Dedifferentiated amniotic fluid mesenchymal stem cell (primary cell): ENCODE measurements around the gene NPHP4.
A peak's percentile ranks its signal among the peaks of the same experiment; 100 is the strongest.
"Not testable (repeated sequence)": the region's sequence is repeated elsewhere in the genome, so short reads cannot be mapped to it uniquely, and the experiment has no call there.

Experiments
- DNase-seq: peaks from one replicate; pipeline ENCODE4 v3.0.0-alpha.2; 2016; ENCODE audit errors: extremely low spot score

Gene NPHP4

DNA sequence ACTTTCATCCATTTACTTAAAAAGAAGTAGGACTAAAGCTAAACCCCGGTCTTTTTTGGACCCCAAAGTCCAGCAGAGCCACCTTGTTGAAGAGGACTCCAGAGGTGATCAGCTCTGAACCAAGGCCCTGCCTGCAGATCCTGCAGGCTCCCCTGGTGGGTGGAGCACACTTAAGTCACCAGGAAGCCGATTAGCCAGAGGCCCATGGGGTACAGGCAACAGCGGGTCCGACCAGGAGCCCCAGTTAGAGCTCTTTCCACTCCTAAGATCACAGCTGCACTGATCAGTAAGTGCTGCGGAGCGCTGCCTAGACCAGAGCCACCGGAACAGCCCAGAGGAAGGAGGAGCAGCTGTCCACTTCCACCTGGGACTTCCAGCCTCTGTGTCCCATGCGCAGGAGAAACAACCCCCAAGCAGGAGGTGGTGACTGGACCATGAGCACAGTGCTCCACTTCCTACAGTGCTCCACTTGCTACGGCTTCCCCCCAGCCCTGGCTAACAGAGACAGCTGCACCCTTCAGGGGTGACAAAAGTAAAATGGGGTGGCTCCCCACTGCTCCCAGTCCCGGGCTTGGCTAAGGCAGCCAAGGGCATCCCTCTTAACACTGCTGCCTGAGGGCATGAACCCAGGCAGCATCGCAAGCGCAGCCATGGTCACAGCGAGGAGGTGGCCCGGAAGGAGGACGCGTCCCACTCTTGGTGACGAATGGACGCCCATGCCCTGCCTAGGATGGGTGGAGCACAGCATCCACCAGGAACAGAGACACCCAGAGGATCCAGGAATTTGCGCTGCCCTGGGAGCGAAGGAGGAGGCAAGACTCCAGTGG lies 58.0 kb downstream of the NPHP4 start:
- DNase-seq = no peak

DNA sequence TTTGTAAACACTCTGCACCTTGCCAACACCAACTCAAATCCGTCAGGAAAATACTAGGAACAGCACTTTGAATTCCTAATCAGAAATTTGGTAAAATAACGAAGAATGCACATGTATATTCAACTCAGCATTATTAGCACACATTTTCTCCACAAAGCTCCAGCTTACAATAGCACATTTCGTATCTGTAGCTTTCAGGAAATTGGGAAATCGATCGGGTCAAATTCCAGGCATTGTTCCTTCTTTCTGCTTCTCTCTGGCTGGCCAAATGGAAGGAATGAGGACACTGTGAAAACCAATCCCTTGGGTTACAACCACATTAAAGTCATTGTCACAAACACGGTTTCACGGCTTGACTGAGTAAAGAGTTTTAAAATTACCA lies 58.6 kb downstream of the NPHP4 start:
- DNase-seq = no peak

DNA sequence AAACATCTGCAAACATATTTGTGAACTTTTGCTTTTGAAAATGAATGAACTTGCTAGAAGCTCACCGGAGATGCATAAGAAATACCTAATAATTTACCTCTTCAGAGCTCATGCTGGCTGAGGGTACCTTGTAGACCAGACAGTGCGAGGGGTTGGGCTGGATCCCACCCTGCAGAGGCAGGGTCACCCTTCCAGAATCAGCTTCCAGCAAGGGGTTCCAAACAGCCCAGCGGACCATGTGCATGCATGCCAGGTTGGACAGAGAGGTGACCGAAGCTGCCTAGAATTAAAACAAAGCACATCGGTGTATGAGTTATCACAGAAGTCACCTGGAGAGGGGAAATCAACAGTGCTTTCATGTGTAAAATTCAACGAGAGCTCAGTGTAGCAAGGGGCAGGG lies 59.2 kb downstream of the NPHP4 start:
- DNase-seq = no peak

DNA sequence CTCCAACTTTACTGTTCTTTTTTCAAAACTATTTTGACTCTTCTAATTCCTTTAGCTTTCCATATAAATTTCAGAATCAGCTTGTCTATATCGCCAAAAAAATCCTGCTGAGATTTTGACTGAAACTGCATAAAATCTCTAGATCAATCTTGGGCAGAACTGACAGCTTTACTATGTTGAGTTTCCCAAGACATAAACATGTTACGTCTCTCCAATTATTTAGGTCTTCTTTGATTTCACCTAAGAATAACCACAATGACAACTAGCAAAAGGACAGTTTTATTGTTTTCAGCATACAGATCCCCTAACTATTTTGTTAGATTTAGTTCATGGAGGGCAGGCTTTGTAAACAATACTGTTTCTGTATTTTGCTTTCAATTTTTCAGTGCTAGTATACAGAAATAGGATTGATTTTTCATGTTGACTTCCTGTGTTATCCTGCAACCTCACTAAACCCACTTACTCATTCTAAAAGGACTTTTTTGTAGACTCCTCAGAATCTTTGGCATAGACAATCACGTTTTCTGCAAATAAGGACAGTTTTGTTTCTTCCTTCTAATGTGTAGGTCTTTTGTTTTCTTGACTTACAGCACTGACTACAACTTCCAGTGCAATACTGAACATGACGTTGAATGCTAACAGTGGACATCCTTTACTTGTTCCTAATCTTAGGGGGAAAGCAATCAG lies 63.4 kb downstream of the NPHP4 start:
- no peak for DNase-seq

DNA sequence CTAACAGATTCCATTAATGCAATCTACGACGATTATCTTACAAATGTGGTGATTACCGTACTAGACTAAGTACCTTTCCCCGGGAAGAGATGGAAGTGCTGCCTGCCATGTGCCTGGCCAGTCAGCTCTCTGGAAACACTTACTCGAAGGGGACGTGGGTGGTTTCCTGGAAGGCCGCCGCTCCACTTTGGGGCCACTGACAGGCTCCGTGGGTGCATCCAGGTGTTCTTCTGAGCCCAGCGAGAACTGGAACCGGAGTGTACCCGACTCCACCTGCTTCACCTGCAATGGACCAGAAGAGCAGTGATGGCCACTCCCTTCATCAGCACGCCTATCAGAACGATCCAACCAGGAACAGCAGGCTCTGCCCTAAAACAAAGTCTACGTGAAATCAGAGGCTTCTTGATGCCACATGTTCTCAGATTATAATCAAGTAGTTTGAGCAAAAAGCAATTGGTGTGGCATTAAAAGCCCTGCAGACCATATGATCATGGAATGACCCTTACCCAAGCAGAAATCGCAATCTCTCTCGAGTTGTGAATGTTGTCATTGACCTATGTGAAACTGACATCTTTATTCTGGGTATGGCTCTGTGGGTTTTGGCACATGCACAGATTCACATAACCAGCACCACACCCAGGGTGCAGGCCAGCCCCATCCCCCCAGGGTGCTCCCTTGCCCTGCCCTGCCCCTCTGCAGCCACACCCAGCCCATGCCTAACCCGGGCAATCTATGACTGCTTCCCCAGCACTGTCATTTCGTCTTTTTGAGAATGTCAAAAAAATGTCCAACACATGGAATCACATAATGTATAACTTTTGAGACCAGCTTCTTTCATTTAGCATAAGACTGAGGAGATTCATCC lies 64.5 kb downstream of the NPHP4 start:
- DNase-seq = no peak

DNA sequence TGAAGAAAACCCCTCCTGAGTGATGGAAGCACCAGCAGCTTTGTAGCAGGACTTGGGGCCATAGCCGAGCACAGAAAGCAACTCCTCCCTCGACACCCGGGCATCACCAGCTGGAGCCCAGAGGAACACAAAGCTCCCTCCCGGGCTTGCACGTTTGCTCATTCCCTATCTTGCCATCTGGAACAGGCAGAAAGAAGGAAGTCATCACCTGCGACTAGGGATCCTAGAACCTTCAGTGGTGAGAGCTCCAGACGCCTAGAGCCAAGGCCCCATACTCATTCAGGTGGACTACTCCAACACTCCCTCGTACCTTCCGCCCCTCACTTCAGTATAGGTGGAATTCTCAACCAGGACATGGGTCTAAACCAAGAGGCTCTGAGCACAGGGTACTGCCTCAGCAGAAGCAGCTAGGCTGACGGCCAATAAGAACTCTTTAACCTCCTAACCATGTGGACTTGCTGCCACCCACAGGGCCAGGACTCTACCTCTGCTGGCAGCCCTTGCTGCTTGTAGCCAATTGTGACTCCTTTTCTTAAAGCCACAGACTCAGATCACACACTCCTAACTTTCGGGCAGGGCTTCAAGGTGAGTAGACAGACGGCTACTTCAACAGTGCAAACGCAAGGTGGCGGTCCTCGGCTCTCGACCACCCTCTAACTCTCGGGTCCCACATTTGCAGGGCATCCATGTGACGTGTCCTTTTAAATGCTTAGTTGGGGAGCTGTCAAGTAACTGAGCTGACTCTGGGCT lies 65.4 kb downstream of the NPHP4 start:
- DNase-seq = no peak

DNA sequence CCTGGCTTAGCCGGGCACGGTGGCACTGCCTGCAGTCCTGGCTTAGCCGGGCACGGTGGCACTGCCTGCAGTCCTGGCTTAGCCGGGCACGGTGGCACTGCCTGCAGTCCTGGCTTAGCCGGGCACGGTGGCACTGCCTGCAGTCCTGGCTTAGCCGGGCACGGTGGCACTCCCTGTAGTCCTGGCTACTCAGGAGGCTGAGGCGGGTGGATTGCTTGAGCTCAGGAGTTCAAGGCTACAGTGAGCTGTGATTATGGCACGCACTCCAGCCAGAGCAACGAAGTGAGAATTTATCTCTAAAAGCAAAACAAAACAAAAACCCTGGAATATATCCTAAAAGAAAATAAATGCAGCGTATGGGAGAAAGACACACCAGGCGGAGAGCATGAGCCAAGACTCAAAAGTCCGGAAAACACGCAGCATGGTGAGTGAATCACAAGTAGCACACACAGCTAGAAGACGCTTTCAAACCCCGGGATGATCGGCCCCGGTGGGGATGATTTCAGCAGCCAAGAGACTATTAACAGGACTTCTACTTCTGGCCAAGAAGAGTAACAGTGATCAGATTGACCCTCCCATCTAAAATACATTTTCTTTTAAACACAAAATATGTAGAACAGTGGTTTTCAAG lies 69.4 kb downstream of the NPHP4 start:
- not testable (repeated sequence) for DNase-seq

DNA sequence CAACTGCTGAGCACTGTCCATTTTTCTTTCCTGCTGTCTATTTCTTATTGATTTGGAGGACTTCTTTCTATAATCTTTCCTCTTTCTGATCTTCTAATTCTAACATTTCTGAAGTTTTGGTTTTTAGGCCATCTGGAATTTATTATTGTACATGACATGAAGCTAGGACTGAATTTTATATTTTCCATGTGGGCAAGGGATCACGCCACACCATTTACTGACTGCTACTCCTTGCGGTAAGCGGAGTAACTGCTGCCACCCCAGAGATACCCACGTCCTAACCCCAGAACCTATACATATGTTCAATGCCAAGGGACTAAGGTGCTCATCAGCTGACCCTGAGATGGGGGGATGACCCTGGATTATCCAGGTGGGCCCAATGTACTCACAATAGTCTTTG lies 70.6 kb downstream of the NPHP4 start:
- DNase-seq = no peak

DNA sequence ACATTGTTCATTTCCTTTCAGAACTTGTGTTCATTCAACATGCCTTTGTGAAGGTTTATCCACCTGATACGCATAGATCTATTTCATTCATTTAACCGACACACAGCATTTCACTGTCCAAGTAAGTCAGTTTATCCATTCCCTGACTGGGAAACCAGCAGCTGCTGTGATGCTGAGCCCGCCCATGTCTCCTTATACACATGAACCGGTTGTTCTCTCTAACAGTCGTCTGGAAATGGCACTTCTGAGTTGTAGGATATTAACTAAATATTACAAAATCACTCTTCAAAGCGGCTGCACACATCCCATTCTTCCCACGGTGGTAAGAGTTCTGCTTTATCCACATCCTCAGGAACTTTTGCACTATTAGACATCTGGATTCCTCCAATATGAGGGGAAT lies 71.1 kb downstream of the NPHP4 start:
- no peak for DNase-seq

DNA sequence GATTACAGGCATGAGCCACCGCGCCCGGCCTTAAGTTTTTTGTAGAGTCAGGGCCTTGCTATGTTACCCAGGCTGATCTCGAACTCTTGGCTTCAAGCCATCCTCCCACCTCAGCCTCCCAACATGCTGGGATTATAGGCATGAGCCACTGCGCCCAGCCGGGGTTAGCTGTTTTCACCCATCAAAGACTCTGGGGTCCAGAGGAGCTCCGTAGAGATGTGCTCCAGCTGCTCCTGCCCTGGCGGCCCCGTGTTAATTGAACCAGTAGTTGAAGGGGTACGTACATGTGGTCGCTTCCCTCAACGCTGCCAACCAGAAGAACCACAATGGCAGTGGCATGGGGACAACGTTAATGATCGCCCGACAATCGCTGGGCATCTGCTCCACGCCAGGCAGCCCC lies 72.0 kb downstream of the NPHP4 start:
- DNase-seq = no peak

DNA sequence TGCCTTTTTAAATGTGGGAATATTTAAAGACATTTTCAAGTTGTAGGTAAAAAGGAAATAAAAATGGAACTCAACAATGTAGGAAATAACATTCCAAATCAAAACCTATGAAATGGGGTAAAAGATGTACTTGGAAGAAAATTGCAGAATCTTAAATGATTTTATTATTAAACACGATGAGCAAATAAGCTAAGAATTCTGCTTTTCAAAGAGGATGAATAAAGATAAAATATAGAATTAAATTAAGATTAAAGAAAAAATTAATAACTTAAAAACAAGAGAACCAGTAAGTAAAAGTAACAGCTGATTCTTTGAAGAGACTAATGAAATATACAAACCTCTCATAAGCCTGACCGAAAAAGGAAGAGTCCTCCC lies 74.0 kb downstream of the NPHP4 start:
- no peak for DNase-seq

DNA sequence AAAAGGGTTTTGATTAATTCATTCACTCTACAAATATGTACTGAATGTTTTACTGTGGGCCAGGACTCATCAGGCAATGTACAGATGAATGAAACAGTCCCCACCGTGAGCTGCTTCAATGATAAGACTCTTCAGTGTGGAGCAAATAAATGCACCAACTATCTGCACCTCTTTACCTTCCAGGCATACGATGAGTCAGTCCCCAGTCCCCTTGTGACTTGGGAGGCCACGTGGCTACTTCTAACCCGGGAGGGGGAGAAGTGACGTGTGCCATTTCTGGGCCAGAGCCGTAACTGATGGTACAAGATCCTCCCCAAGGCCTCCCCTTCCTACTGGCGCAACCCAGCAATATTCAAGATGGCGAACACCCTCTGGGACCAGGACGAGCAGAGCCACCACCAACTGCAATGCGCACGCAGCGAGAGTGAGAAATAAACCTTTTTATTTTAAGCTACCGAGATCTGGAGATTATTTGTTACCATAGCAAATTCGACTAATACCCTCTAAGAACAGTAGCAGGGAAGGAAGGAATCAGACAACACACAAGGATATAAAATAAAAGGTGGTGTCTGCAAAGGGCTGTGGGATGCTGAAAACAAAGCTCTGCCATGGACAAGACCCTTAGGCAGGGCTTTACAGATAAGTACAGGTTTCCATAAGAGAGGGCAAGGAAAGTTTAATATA lies 74.5 kb downstream of the NPHP4 start:
- DNase-seq = no peak

DNA sequence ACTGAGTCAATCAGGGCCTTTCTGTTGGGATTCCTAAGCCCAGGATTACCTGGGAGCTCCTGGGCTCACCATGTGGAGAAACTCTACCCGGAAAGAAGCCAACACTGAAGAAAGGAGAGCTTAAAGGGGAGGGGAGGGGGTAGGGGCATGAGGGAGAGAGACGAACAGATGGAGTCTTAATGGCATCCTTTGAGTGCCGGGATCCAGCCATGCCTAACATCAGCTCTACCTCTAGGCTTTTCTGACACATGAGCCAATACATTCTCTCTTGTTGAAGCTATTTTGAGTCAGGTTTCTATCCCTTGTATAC lies 75.0 kb downstream of the NPHP4 start:
- DNase-seq = no peak

DNA sequence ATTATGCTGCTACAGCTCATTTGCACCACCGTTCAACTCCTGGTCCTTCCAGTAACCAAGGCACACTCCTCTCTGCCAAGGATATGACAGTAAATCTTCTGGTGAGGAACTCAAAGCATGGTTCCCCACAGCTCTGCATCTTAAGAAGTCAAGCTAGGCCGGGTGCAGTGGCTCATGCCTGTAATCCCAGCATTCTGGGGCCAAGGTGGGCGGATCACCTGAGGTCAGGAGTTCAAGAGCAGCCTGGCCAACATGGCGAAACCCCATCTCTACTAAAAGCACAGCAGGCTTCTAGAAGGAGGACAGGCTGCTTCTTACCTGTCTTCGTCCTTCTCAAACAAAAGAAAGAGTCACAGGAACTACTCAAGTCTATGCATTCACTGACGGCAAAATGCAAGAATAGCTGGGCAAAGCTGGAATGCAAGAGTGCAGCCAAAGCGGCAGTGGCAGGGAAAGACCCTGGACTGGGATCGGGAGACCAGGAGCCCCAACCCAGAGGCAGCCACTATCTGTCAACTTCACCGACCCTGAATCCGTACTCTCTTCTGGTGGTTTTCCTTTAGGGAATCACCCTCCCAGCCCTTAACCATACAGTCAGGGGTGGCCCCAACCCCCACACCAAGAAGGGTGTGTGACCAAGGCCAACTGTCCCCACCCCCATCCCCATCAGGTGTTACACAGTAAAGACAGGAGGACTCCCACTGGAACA lies 75.5 kb downstream of the NPHP4 start:
- DNase-seq = no peak

DNA sequence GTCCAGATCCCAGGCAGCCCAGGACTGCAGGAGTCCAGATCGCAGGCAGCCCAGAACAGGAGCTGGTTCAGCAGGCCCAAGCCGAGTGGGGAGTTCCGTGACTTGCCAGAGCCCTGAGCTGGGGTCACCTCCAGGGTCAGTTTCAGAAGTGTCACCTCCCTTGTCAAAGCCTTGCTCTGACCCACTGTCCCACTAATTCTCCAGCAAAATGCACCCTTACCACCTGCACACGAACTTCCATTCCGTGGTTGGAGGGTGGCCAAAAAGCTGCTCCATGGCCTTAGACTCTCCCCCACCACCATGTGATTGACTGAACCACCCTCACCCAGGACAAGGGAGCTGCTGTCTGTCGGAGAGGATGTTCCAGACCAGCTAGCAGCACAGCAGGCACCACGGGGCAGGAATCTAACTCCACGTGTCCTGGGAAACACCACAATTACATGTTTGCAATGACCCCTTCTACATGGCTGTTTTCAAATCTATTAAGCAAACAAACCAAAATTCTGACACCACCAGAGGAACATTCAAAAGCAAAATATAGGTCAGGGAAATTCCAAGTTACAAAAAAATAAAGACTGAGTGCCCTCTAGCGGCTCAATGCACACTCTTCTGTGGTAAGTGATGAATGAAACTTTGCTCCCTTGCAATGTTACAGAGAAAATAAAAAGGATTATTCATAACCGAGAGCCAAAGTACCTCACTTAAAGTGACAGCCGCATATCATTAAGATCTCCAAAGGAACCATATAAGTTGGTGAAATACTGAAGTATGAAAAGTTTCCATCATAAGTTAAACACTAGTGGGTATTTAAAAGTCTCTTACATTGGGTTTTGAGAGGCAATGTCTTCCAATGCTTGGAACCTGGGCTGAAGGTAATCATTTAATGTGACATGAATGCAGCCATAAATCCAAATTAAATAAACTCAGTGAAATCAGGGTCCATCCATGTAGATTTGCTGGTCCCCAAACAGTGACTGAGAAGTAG lies 76.3 kb downstream of the NPHP4 start:
- DNase-seq = peak; percentile 51

DNA sequence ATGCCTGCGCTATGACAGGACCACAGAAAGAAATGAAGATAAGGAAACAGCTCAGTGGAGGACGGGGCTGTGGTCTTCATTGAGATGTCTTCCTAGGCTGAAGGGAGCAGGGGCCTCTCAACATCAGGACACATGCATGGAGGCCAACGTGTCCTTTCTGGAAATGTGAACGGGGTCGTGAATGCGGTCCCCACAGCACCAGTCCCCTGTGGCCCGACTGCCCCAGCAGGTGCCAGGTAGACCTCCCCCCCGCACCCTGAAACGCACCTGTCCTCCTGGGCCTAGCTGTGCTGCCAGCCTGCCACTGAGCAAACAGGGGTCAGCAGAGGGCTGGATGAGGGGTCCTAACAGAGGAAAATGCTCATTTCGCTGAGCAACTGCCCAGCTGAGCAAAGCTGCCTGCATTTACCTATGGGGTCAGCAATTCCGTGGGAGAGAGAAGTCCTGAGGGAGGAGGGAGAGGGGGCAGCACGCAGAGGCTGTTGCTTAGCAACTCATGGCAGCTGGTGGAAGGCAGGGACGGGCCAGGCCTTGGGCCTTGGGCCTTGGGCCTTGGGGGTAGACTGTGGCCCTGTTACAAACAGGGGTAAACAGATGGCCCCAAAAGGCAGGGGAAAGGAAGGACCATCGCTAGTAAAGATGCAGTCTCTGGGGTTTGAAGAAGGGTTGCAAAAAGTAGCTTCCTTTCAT lies 77.4 kb downstream of the NPHP4 start:
- DNase-seq = no peak

DNA sequence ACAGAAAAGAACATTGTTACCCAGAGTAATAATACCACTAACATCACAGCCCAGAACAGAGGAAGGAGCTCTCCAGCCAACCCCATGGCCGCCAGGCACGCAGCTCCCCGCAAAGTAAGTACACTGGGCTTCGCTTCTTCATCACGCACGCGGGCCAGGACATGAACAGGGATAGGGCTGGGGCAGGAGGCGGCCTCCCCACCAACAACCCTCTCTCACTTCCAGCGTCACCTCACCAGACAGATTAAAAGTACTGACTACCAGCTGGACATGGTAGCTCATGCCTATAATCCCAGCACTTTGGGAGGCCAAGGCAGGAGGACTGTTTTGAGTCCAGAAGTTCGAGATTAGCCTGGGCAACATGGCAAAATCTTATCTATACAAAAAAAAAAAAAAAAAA lies 78.3 kb downstream of the NPHP4 start:
- DNase-seq = no peak

DNA sequence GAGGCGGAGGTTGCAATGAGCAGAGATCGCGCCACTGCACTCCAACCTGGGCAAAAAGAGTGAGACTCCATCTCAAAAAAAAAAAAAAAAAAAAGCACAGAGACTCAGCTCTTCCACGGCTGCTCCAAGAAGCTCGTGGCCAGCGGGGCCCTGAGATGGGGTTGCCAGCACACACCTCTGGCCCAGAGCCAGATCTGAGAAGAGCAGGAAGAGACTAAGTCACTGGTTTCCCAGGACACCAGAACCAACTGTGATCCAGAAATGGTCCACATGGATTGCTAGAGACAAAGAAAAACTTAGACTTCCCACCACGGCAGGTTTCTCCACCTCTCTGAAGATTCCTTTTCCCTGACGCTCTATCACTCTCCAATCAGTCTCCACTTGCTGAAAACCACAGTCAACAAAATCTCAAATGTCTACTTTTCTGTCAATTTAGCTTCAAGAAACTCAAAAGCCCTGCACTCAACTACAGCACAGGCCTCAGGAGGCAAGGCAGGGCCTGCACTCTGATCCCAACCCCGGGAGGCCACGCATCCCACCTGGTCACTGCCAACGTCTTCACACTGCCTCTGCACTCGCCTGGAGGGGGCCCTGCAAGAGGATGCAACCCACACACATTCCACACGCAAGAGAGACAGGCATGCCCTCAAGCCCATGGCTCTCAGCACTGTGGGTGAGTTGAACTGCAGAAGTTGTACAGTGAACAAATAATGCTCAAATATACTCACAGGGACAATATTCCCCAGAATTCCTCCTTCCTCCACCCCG lies 79.0 kb downstream of the NPHP4 start:
- no peak for DNase-seq
